SJSA1 (cell line): ENCODE data around the gene CCDC30. TPM values are rescaled to one million over a fixed set of nuclear protein-coding genes. Genes with fewer than 3 reads are reported as not detected.

Experiments
- DNase-seq, 2 experiments: peaks; one replicate each; pipeline ENCODE4 v3.0.0-alpha.2; 2015 to 2020; ENCODE audit warnings: low spot score in 2 of 2, low read depth in 1 of 2
- H3K27ac ChIP-seq: fragments of 250-450 bp; sonication (Bioruptor Pico); 2 replicates; pipeline ENCODE4 v1.5.1; 2020; ENCODE audit warnings: mild to moderate bottlenecking, moderate library complexity
- H3K27me3 ChIP-seq: fragments of 250-450 bp; sonication (Bioruptor Pico); replicated peaks from 2 replicates; pipeline ENCODE4 v1.5.1; 2020; ENCODE audit warnings: mild to moderate bottlenecking, moderate library complexity
- H3K36me3 ChIP-seq: fragments of 250-450 bp; sonication (Bioruptor Pico); 2 replicates; pipeline ENCODE4 v1.5.1; 2020; ENCODE audit warnings: mild to moderate bottlenecking
- H3K4me1 ChIP-seq: fragments of 250-450 bp; sonication (Bioruptor Pico); replicated peaks from 2 replicates; pipeline ENCODE4 v1.6.1; 2021; ENCODE audit warnings: mild to moderate bottlenecking
- H3K4me3 ChIP-seq: fragments of 250-450 bp; sonication (Bioruptor Pico); 2 replicates; pipeline ENCODE4 v1.5.1; 2020; ENCODE audit warnings: mild to moderate bottlenecking
- H3K9me3 ChIP-seq: fragments of 250-450 bp; sonication (Bioruptor Pico); replicated peaks from 2 replicates; pipeline ENCODE4 v1.5.1; 2020; ENCODE audit warnings: mild to moderate bottlenecking
- total RNA-seq: library from RNA; depleted of rRNA; stranded (reverse); fragments of >200 nt; shearing (Covaris generic); gene quantifications from 2 replicates; pipeline ENCODE4 v1.2.3, GENCODE V29; 2014

Gene CCDC30
- total RNA-seq, 1 experiment from 2014 or later, result 0.13 TPM

DNA sequence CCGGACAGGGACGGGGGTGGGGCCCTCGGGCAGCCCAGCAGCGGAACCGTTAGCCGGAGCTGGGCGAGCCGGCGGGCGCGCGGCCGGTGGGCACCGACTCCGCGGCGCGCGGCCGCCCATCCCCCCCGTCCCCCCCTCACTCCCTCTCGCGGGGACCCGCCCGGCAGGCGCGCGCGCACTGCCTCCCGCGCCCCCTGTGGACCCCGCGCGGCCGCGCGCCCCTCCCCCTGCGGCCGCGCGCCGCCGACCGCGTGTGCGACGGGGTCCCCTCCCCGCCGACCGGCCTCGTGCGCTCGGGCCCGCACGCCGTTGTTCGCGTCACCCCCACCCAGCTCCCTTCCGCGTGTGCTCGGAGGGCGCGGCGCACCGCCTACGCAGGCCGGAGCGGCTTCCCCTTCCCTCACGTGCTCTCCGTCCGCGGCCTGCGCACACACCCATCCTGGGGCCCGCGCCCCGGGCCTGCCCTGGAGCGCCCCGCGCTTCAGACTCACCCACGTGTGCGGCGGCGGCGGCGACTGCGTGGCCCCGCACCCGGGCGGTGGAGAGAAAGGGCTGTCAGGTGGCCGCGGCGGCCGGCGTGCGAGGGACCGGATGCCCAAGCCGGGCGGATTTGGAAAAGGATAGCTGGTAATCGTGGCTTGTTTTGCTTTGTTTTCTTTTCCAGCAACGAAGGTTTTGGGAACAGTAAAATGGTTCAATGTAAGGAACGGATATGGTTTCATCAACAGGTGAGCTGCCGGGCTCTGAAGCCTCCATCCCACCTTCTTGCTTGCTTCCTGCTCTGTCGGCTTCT, 219.8 kb downstream of the CCDC30 start:
- Histone ChIP-seq H3K36me3 (peaks cover 51% of the 10 kb centered on the region), H3K4me1 (peaks cover 24% of the 10 kb centered on the region), H3K27ac (peak overlapping the region; percentile 52), H3K27me3 (no peaks in the 10 kb centered on the region), H3K4me3 (peak overlapping the region; percentile 94), H3K9me3 (no peaks in the 10 kb centered on the region)
- peak; percentile 43 to 48 for DNase-seq

GRCh38 chr1:42684139-42684538, 221.1 kb downstream of the CCDC30 start:
- Histone ChIP-seq H3K4me3 (peak overlapping the region; percentile 94; the same call in 1 of the 2 replicates), H3K4me1 (peaks cover 24% of the 10 kb centered on the region), H3K27me3 (no peaks in the 10 kb centered on the region), H3K36me3 (peaks cover 63% of the 10 kb centered on the region), H3K9me3 (no peaks in the 10 kb centered on the region), H3K27ac (no peak overlapping the region)
- no peak for DNase-seq

DNA sequence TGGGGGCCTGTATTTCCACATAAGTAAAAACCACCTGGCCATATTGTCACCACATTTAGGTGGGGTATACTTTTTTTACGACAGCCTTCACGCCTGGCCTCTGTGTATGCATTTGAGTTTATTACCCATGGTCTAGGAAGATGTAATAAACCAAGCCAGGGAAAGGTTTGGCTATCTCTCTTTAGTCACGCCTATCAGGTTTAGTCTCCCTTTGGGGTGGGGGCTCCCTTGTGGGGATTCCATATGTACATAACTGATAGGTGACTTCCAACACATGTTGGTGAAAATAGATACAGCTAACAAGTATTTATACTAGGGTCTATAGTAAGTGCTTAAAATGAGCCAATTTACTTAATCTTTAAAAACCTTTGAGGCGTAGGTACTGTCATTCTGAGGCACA, 223.3 kb downstream of the CCDC30 start:
- Histone ChIP-seq H3K4me1 (peaks cover 16% of the 10 kb centered on the region), H3K9me3 (no peaks in the 10 kb centered on the region), H3K27ac (no peak overlapping the region), H3K36me3 (peaks cover 77% of the 10 kb centered on the region), H3K27me3 (no peaks in the 10 kb centered on the region), H3K4me3 (no peak overlapping the region)
- DNase-seq, result no peak

DNA sequence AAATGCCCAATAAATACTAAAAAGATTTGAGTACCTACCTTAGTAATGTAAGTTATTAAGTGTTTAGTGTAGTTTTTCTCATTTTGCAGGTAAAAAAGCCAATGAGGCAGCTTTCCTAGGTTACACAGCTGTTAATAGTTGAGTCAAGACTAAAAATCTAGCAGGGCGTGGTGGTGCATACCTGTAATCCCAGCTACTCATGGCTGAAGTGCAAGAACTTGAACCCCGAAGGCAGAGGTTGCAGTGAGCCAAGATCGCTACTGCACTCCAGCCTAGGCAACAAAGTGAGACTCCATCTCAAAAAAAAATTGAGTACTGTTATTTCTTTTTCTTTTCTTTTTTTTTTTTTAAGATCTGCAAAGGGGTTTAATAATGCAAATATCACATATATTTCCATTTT, 226.8 kb downstream of the CCDC30 start:
- DNase-seq, result no peak
- Histone ChIP-seq H3K36me3 (peaks cover 88% of the 10 kb centered on the region), H3K4me1 (no peaks in the 10 kb centered on the region), H3K27ac (no peak overlapping the region), H3K9me3 (no peaks in the 10 kb centered on the region), H3K4me3 (no peak overlapping the region), H3K27me3 (no peaks in the 10 kb centered on the region)

GRCh38 chr1:42690477-42691156, 227.5 kb downstream of the CCDC30 start:
- no peaks in the 10 kb centered on the region for H3K27me3 ChIP-seq
- no peak overlapping the region for H3K27ac ChIP-seq
- H3K9me3 ChIP-seq, result no peaks in the 10 kb centered on the region
- H3K4me1 ChIP-seq, result no peaks in the 10 kb centered on the region
- H3K4me3 ChIP-seq, result no peak overlapping the region
- H3K36me3 ChIP-seq, result peaks cover 88% of the 10 kb centered on the region
- no peak for DNase-seq

DNA sequence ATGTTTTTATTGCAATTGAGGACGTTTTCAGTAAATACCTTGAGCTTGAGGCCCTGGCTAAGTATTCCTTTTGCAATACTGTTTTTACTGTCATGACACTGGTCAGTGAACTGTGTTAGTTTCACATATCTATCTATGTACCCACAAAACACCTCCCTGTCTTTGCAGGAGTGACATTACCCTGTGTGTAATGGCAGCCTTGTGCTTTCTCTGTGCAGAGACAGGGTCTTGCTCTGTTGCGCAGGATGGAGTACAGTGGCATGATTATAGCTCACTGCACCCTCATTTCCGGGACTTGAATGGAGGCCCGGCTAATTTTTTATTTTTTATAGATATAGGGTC, 228.0 kb downstream of the CCDC30 start:
- no peaks in the 10 kb centered on the region for H3K9me3 ChIP-seq
- H3K36me3 ChIP-seq, result peaks cover 88% of the 10 kb centered on the region
- no peak overlapping the region for H3K27ac ChIP-seq
- no peaks in the 10 kb centered on the region for H3K4me1 ChIP-seq
- H3K4me3 ChIP-seq, result no peak overlapping the region
- H3K27me3 ChIP-seq, result no peaks in the 10 kb centered on the region
- DNase-seq, result no peak

DNA sequence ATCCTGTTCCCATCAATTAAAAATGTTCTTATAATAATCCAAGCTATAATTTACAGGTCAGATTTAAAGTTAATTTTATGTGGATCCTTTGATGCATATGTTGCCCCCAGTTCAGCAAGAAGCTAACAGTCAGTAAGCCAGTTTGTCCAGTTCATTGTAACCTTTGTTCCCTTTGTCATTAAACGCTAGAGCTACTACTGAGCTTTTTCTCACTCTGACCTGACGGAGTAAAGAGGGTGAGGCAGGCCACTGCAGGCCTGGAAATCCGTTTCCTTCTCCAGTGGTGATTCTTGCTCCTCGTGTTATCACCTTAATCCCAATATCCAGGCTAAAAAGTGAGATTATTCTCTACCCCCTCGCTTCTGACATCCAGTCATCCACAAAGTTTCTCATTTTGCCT, 229.4 kb downstream of the CCDC30 start:
- Histone ChIP-seq H3K4me3 (no peak overlapping the region), H3K27me3 (no peaks in the 10 kb centered on the region), H3K27ac (no peak overlapping the region), H3K36me3 (peaks cover 88% of the 10 kb centered on the region), H3K9me3 (no peaks in the 10 kb centered on the region), H3K4me1 (no peaks in the 10 kb centered on the region)
- DNase-seq, result no peak

DNA sequence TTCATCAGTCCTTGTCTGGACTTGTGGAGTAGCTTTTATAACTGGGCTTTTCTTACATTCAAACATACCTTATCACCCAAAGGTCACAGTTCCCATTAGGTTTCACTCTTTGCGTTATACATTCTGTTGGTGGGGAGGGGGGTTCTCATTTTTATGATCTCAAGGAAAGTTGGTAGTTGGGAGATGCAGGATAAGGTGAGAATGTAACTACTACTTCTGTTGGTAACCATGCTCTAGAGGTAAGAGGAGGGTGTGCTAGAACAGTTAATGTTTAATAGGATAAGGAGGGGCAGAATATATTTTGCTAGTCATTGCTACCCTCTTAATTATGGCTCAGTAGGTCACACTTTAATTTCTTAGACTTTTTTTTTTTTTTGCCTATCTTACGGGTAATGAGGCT, 229.8 kb downstream of the CCDC30 start:
- no peaks in the 10 kb centered on the region for H3K4me1 ChIP-seq
- no peaks in the 10 kb centered on the region for H3K9me3 ChIP-seq
- H3K27ac ChIP-seq, result no peak overlapping the region
- no peaks in the 10 kb centered on the region for H3K27me3 ChIP-seq
- no peak for DNase-seq
- H3K36me3 ChIP-seq, result peaks cover 88% of the 10 kb centered on the region
- no peak overlapping the region for H3K4me3 ChIP-seq

DNA sequence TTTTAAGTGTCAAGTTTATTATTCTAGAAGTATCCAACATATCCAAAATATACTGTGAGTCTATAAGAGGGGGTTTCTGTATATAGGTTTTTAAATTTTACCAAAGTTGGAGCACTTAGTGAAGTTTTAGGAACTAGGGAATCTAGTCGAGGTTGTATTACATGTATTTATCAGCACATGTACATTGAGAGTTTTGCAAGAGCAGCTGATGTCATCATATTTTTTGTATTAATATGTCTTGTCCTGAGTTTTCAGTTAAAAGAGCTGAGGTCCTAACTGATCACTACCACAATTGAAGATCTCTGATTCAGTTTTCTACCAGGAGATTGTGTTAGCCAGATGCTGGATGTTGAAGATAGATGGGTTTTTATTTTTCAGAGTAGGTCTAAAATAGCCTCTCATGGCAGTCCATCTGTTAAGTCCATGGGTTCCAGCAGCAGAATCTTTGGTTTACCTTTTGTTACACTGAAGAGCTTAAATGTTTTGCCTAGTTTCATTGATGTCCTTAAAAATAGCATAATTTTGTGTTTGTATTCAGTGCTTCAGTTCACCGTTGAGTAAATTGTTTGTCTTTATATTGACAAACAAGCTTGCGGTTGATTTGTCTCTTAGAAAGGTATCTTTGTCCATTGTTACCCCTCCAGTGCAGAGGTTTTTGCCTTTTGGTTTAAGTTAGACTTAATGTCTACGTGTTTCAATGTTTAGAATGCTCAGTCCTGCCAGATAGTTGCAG, 235.2 kb downstream of the CCDC30 start:
- Histone ChIP-seq H3K27me3 (no peaks in the 10 kb centered on the region), H3K4me1 (no peaks in the 10 kb centered on the region), H3K36me3 (peaks cover 100% of the 10 kb centered on the region), H3K4me3 (no peak overlapping the region), H3K9me3 (no peaks in the 10 kb centered on the region), H3K27ac (no peak overlapping the region)
- no peak for DNase-seq

DNA sequence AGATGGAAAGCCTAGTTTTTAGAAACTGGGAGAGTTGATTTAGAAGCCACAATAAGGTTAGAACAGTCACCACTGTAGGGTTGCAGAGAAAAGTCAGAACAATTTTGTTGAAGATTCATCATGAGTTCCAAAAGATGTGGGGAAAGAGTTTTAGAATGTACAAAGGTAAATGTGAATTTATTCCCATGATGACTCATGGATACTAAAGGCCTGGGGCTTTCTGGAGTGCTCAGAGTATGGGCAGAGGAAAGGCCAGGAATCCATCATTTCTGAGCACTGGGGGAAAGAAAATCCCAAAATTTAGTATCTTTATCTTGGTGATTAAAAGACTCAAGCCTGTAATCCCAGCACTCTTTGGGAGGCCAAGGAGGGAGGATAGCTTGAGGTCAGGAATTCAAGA, 236.9 kb downstream of the CCDC30 start:
- Histone ChIP-seq H3K27ac (no peak overlapping the region), H3K27me3 (no peaks in the 10 kb centered on the region), H3K4me1 (no peaks in the 10 kb centered on the region), H3K4me3 (no peak overlapping the region), H3K9me3 (no peaks in the 10 kb centered on the region), H3K36me3 (peaks cover 100% of the 10 kb centered on the region)
- DNase-seq, result no peak

GRCh38 chr1:42703888-42704464, 240.9 kb downstream of the CCDC30 start:
- H3K4me3 ChIP-seq, result no peak overlapping the region
- no peak for DNase-seq
- H3K27me3 ChIP-seq, result no peaks in the 10 kb centered on the region
- no peaks in the 10 kb centered on the region for H3K4me1 ChIP-seq
- no peak overlapping the region for H3K27ac ChIP-seq
- H3K9me3 ChIP-seq, result no peaks in the 10 kb centered on the region; the same call in 1 of the 2 replicates
- peaks cover 84% of the 10 kb centered on the region for H3K36me3 ChIP-seq
